NCI-H2029 (cell line): Measurements from ENCODE around the gene OR4X2.
"Not testable (repeated sequence)": the region's sequence is repeated elsewhere in the genome, so short reads cannot be mapped to it uniquely, and the experiment has no call there.

Experiments used
- DNase-seq: peaks from one replicate; lab custom pipeline; 2025; lab: John Stamatoyannopoulos, UW

The OR4X2 gene

GRCh38 chr11:48244804-48245203, at the start of gene OR4X2:
OR4X2 (plus strand) TSS chr11:48245104; CDS start chr11:48245104, 0 bp downstream.
- no peak for DNase-seq

GRCh38 chr11:48207881-48208280, 37.0 kb upstream of the OR4X2 start:
- no peak for DNase-seq

GRCh38 chr11:48210052-48210451, 34.9 kb upstream of the OR4X2 start:
- DNase-seq = no peak

- no peak for DNase-seq
Measured at GRCh38 chr11:48216510-48216909, 28.4 kb upstream of the OR4X2 start, which contains the start of gene OR4B1. OR4B1 (plus strand) TSS chr11:48216810; CDS start chr11:48216810, 0 bp downstream.

- no peak for DNase-seq
Measured at GRCh38 chr11:48228761-48229160, 16.1 kb upstream of the OR4X2 start.

GRCh38 chr11:48230057-48230456, 14.8 kb upstream of the OR4X2 start:
- not testable (repeated sequence) for DNase-seq

- DNase-seq = no peak
Measured at GRCh38 chr11:48237727-48238126, 7.2 kb upstream of the OR4X2 start.

GRCh38 chr11:48242501-48242900, 2.4 kb upstream of the OR4X2 start:
- DNase-seq = no peak

- no peak for DNase-seq
Measured at GRCh38 chr11:48248902-48249301, 4.0 kb downstream of the OR4X2 start.

GRCh38 chr11:48261600-48261999, 16.7 kb downstream of the OR4X2 start:
- no peak for DNase-seq

GRCh38 chr11:48263423-48263911, 18.6 kb downstream of the OR4X2 start, which contains the start of gene OR4X1:
OR4X1 (plus strand) TSS chr11:48263861; CDS start chr11:48263861, 0 bp downstream.
- no peak for DNase-seq

GRCh38 chr11:48270621-48271020, 25.7 kb downstream of the OR4X2 start:
- no peak for DNase-seq

GRCh38 chr11:48272606-48273005, 27.7 kb downstream of the OR4X2 start:
- DNase-seq = no peak
